ENCODE measurements around the gene MZB1. TPM values are rescaled to one million over a fixed set of nuclear protein-coding genes. Genes with fewer than 3 reads are reported as not detected.

MZB1 gene
- total RNA-seq, 2 donors from 2014 or later = 10.3 to 27.6 TPM

DNA sequence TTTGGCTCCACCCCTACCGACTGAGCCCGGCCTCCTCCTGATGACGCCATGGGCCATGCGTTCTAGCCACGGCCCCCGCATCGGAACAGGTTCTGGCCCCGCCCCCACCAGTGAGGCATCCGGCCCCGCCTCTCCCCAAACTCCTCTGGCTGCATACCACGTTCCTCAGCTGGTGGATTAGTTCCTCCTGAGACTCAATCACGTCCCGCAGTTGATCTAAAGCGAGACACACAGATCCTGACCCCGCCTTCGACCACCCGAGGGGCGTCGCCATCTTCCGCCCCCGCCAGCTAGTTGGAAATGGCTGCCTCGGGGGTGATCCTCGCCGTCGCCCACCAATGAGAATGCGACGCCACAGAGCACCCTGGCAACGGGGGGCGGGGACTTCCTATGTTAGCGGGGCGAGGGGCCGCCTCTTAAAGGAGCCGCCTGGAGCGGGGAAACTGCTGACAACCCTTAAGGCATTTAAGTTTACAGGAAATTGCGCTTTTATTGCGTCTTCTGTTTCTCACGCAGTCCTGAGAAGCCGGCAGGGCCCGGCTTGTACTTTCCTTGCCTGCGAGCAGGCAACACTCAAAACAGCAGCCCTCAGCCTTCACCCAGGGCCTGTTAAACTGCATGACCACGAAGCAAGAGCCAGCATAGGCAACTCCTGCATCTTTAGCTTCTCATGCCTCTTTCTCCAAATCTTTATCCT, 14.2 kb upstream of the MZB1 start, which contains the start of gene SPATA24:
Gene SPATA24, minus strand, starts transcription at position 303 of the 697 bp plus-strand sequence. Its CDS starts 29 bp downstream, at position 274.
- peak; percentile 99 for DNase-seq (ENCODE audit: low spot score)
- Mint-ChIP-seq H3K27me3 (no peaks in the 10 kb centered on the region), H3K4me3 (peak within 1 kb of the TSS; percentile 92), H3K9me3 (no peaks in the 10 kb centered on the region), H3K4me1 (ENCODE audit: low read depth in 2 of 2) (peaks cover 30 to 36% of the 10 kb centered on the region in 2 donors), H3K36me3 (no peaks in the 10 kb centered on the region), H3K27ac (peak within 1 kb of the TSS; percentile 94 to 95)
- ATAC-seq = peak; percentile 96 to 97

DNA sequence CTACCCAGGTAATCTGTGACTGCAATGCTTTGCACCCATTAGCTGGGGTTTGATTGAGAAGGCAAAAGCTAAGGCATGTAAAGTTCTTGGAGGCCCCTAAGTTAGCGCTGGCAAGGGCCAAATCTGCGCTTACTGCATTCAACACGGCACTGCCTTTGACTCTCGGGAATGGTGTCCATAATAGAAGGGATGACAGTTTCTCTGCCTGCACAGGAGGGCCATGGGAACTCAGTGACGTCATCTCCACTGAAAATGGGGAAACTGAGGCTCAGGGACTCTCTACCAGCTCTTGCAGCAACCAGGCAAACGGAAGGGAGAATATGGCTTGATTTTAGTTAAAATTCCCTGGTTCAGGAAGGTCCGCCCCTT, 13.7 kb upstream of the MZB1 start:
- DNase-seq (ENCODE audit: low spot score) (no peak), ATAC-seq (no peak)
- peak overlapping the region; percentile 92 for H3K4me3 Mint-ChIP-seq
- H3K9me3 Mint-ChIP-seq = no peaks in the 10 kb centered on the region
- H3K36me3 Mint-ChIP-seq = no peaks in the 10 kb centered on the region
- H3K27ac Mint-ChIP-seq = peak overlapping the region; percentile 94 to 95
- H3K4me1 Mint-ChIP-seq (ENCODE audit: low read depth in 2 of 2) = peaks cover 30 to 36% of the 10 kb centered on the region in 2 donors
- no peaks in the 10 kb centered on the region for H3K27me3 Mint-ChIP-seq

DNA sequence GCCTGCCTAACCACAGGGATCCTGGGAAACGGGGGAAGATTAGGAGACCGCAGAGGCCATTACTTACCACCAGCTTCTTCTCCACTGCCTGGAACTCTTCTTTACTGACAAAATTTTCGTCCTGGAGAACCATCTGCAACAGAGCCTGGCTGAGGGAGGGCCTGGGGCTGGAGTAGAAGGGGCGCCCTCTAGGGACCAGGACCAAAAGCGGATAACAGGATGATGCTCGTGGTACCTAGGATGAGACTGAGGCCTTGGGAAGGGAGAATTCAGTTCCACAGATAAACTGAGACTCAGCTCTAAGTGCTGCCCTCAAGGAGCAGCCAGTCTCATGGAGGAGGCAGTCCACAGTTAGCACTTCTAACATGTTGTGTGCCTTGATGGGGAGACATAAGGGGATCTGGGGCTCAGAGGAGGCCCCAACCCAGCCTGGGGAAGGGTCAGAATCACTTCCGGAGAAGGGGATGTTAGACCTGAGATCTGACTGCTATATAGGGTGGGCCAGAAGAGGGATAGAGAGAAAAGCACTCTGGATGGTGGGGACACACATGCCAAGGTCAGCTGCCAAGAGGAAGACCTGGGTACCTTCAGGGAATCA, 12.9 kb upstream of the MZB1 start:
- H3K27ac Mint-ChIP-seq = peak overlapping the region; percentile 94 to 95
- peaks cover 33 to 40% of the 10 kb centered on the region in 2 donors for H3K4me1 Mint-ChIP-seq (ENCODE audit: low read depth in 2 of 2)
- no peaks in the 10 kb centered on the region for H3K27me3 Mint-ChIP-seq
- peak overlapping the region; percentile 92 for H3K4me3 Mint-ChIP-seq
- H3K36me3 Mint-ChIP-seq = no peaks in the 10 kb centered on the region
- DNase-seq (ENCODE audit: low spot score) = no peak
- H3K9me3 Mint-ChIP-seq = no peaks in the 10 kb centered on the region
- no peak for ATAC-seq

DNA sequence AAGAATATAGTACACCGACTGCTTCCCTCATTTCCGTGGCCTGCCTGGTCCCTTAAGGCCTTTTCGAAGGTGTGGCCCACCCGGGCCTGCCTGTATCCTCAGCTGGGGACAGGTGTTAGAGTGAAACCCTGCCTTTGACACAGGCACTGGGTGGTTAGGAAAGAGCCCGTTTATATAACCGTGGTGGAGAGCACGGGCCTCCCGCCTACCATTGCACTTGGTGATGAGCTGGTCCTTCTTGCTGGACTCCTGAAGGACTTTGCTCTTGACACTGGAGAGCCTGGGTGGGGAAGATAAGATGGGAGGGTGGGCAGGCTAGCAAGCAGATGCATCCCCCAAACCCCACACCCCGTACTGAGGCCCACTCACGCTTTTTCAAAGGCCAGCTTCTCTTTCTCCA, 11.8 kb upstream of the MZB1 start:
- no peak overlapping the region for H3K4me3 Mint-ChIP-seq
- no peak for DNase-seq (ENCODE audit: low spot score)
- no peaks in the 10 kb centered on the region for H3K27me3 Mint-ChIP-seq
- H3K4me1 Mint-ChIP-seq (ENCODE audit: low read depth in 2 of 2) = peaks cover 35 to 47% of the 10 kb centered on the region in 2 donors
- no peaks in the 10 kb centered on the region for H3K36me3 Mint-ChIP-seq
- H3K9me3 Mint-ChIP-seq = no peaks in the 10 kb centered on the region
- no peak overlapping the region for H3K27ac Mint-ChIP-seq
- ATAC-seq = no peak

DNA sequence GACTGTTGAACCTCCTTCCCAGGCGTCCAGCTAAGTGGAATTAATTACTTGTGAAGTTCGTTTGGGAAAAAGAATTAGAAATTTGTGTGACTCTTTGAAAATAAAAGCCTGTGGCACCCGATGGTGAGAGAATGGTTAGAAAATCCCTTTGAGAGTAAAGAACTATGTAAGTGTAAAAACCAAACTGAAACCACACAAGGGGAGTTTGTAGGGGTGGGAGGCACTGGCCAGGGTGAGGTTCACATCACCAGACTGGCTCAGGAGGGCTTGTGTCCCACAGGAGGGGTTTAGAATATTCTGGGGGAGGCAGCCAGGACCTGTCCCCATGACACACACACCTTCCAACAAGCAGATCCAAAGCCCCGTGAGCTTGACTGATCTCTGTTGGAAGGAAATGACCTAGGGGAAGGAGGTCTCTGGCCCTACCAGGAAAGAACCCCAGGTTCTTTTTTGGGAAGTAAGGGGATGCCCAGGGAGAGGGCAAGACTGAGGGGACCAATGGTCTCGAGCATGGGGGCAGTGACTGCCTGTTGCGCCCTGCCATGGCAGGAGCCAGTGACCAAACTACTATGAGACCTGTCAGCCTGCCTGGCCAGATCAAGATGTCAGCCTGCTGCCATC, 9.9 kb upstream of the MZB1 start:
- ATAC-seq = no peak
- H3K9me3 Mint-ChIP-seq = no peaks in the 10 kb centered on the region
- H3K36me3 Mint-ChIP-seq = no peaks in the 10 kb centered on the region

DNA sequence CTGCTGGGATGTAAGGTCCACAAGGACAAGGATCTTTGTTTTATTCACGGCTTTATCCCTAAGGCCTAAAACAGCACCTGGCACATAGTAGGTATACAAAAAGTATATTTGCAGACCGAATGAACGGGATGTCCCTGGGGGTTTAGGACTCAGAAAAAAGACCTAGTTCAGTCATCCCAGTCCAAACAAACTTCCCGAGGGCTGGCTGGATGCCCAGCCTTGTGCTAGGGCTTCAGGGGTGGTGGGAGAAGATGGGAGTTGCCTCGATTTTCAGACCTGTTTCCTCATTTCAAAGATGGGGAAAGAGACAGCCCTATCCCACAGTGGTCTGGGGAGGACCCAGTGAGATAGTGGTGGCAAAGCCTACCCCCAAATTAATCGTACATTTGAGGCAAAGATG, 8.2 kb upstream of the MZB1 start:
- no peaks in the 10 kb centered on the region for H3K9me3 Mint-ChIP-seq
- H3K4me1 Mint-ChIP-seq (ENCODE audit: low read depth in 2 of 2) = peaks cover 28 to 35% of the 10 kb centered on the region in 2 donors
- no peak for DNase-seq (ENCODE audit: low spot score)
- no peaks in the 10 kb centered on the region for H3K36me3 Mint-ChIP-seq
- no peak overlapping the region for H3K4me3 Mint-ChIP-seq
- H3K27me3 Mint-ChIP-seq = no peaks in the 10 kb centered on the region
- ATAC-seq = no peak
- H3K27ac Mint-ChIP-seq = no peak overlapping the region

More for the DNA sequence above, 9.9 kb upstream of the MZB1 start:
- peak overlapping the region; percentile 62 to 81 for H3K27ac Mint-ChIP-seq
- peak overlapping the region; percentile 62 for H3K4me3 Mint-ChIP-seq
- no peaks in the 10 kb centered on the region for H3K27me3 Mint-ChIP-seq
- no peak for DNase-seq (ENCODE audit: low spot score)
- H3K4me1 Mint-ChIP-seq (ENCODE audit: low read depth in 2 of 2) = peaks cover 38 to 52% of the 10 kb centered on the region in 2 donors

DNA sequence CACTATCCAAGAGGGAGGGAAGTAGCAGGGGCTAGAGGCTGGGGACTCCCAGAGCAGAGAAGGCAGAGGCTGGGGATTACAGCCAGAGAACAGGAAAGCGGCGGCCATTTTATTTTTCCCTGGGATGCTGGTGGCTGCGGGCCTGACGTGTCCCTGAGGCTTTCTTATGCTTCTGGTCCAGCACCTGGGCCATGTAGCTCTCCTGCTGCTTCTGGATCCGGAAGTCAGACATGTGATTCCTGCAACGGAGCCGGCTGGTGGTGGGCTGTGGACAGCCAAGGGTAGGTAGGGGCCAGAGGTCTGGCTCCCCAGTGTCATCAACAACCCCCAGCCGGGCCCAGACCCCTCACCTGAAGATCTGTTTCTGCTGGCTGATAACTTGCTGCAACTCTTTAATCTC, 7.0 kb upstream of the MZB1 start:
- Mint-ChIP-seq H3K9me3 (no peaks in the 10 kb centered on the region), H3K4me3 (no peak overlapping the region), H3K36me3 (no peaks in the 10 kb centered on the region), H3K27me3 (no peaks in the 10 kb centered on the region), H3K27ac (no peak overlapping the region), H3K4me1 (ENCODE audit: low read depth in 2 of 2) (peaks cover 26 to 31% of the 10 kb centered on the region in 2 donors)
- DNase-seq (ENCODE audit: low spot score) = no peak
- ATAC-seq = no peak

DNA sequence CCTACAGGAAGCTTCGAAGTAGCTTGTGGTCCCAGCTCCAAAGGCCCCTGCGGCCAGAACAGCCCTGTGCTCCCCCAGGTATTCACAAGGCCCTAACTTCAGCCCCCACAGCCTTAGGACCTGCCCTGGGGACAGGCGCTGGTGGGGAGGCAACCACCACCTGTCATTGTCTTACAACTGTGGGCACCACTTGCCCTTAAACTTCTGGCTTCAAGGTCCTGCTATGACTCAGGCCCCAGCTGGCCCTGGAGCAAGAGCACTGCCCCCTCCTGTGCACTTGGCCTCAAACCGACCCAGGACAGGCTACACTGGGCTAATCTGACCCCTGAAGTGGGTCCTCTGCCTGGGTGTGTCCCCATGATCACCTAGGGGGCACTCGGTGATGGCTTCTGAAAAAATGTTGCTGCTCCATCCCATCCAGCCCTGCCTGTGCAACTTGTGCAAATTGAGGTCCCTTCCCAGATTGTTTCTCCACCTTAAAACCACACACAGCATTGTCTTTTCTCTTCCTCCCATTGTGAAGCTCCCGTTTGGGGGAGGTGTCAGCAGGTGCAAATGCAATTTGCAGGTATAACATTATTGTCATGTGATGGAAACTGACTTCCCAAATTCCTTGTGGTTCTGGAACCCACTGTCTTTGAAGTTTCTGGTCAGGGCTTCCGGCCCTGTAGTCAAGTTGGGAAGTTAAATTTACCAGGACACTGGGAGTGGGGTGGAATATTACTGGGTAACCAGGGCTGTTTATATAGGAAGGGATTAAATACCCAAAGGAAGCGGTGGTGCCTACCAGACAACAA, 6.3 kb upstream of the MZB1 start:
- Mint-ChIP-seq H3K27ac (peak overlapping the region in 1 of 2 donors; percentile 17), H3K9me3 (no peaks in the 10 kb centered on the region), H3K4me1 (ENCODE audit: low read depth in 2 of 2) (peaks cover 33 to 37% of the 10 kb centered on the region in 2 donors), H3K27me3 (no peaks in the 10 kb centered on the region), H3K36me3 (no peaks in the 10 kb centered on the region), H3K4me3 (peak overlapping the region; percentile 42)
- DNase-seq (ENCODE audit: low spot score) = no peak
- ATAC-seq = no peak

DNA sequence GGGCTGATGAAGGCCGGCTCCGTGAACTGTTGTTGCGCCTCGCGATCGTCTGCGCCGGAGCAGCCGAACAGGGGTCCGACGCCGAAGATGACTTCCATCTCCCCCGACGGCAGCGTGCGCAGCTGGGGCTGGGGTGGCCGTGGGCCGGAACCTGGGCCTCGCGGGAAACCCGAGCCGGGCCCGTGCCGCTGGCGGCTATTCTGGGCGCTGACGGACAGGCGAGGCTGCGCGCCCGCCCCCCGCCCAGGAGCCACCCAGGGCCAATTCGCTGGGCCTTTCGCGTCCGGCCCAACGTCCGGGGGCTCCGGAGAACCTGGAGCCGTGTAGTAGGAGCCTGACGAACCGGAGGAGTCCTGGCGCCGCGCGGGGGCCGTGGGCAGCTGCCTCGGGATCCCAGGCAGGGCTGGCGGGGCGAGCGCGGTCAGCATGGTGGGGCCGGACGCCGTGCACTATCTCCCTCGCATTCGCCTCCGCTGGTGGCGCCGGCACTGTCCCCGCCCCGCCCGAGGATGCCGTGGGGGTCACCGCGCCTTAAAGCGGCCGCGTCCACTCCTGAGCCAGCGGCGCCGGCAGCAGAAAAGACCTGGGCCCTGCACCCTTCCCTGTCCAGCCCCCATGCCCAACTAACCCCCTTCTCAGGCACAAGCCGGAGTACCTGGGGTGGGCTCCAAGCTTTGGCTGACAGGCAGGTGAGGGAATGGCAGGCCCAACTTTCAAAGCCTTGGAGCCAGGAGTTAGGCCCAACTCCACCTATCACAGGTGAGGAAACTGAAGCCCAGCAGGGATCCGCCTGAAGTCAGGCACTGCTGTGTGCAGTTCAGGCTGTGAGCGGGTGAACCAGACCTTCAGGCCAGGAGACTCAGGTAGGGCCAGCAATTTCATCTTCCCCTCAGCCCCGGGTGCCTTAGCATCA, 5.2 kb upstream of the MZB1 start, which contains the start of gene PROB1:
Gene PROB1, minus strand, starts transcription at position 451 of the 913 bp plus-strand sequence. Its CDS starts 23 bp downstream, at position 428.
- H3K9me3 Mint-ChIP-seq = no peaks in the 10 kb centered on the region
- DNase-seq (ENCODE audit: low spot score) = no peak
- peak within 1 kb of the TSS in 1 of 2 donors; percentile 17 for H3K27ac Mint-ChIP-seq
- H3K36me3 Mint-ChIP-seq = no peaks in the 10 kb centered on the region
- no peak for ATAC-seq
- H3K4me1 Mint-ChIP-seq (ENCODE audit: low read depth in 2 of 2) = peaks cover 43 to 47% of the 10 kb centered on the region in 2 donors
- peak within 1 kb of the TSS; percentile 97 for H3K4me3 Mint-ChIP-seq
- H3K27me3 Mint-ChIP-seq = no peaks in the 10 kb centered on the region

DNA sequence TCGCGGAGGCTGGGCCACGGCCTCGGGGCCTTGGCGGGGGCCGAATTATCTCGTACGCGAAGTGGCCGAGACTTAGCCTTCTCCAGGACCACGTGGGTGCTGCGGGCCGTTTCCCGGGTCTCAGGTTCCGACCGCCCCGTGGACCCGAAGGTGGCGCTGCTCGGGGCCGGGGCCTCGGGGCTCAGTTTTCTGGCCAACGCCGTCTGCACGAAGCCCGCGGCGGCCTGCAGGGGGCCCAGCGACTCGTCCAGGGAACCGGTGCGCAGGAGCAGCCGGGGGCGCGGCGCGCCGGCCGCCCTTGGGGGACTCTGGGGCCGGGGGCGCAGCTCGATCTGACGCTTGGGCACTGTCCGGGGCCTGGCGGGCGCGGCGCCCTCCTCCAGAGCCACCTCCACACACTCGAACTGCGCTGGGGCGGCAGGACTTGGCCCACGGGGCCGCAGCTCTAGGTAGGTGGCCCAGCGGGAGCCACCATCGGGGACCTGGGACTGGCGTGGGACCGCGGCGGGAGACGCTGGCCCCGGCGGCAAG, 4.5 kb upstream of the MZB1 start:
- H3K27me3 Mint-ChIP-seq = no peaks in the 10 kb centered on the region
- H3K36me3 Mint-ChIP-seq = no peaks in the 10 kb centered on the region
- no peak for DNase-seq (ENCODE audit: low spot score)
- no peak overlapping the region for H3K27ac Mint-ChIP-seq
- no peak for ATAC-seq
- peaks cover 43 to 47% of the 10 kb centered on the region in 2 donors for H3K4me1 Mint-ChIP-seq (ENCODE audit: low read depth in 2 of 2)
- no peaks in the 10 kb centered on the region for H3K9me3 Mint-ChIP-seq
- H3K4me3 Mint-ChIP-seq = peak overlapping the region; percentile 97

DNA sequence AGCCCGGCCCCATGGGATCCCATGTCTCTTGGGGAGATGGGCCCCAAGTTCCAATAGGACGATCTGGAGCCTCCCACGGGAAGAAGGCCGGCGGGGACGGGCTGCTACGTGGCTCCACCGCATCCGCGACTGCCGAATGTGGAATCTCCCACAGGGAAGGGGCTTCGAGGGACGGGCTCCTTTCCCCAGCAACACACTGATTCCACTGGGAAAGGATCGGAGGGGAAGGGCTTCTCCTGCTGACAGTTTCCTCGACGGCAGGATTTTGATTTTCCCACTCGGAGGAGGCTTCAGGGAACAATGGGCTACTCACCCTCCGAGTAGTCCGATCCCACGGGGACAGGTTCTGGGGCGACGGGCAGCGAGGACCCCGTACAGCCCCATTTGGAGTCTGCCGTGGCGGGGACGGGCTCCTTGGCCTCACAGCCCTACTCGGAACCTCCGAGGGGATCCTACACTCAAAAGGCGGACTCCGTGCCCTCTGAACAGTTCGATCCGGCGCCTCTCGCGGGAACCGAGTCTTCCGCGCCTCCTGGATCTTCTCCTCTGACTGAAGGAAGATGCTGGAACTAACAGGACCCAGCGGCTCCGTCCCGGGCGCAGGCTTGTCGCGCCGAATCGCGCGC, 3.9 kb upstream of the MZB1 start:
- no peak for DNase-seq (ENCODE audit: low spot score)

More for the DNA sequence above, 3.9 kb upstream of the MZB1 start:
- ATAC-seq = no peak
- H3K27ac Mint-ChIP-seq = peak overlapping the region; percentile 85 to 88
- no peaks in the 10 kb centered on the region for H3K36me3 Mint-ChIP-seq
- H3K4me3 Mint-ChIP-seq = peak overlapping the region; percentile 97
- peaks cover 44 to 47% of the 10 kb centered on the region in 2 donors for H3K4me1 Mint-ChIP-seq (ENCODE audit: low read depth in 2 of 2)
- H3K9me3 Mint-ChIP-seq = no peaks in the 10 kb centered on the region
- H3K27me3 Mint-ChIP-seq = no peaks in the 10 kb centered on the region

Measured in natural killer cell treated with Interleukin-12 subunit alpha and Interleukin-12 subunit beta and Interleukin-15 and Interleukin-18, amount 100 ng/mL, for 72 hours (primary cell).